OCI-LY7 (cell line): Measurements from ENCODE around the gene TMC2. TPM values are rescaled to one million over a fixed set of nuclear protein-coding genes. Genes with fewer than 3 reads are reported as not detected.

Experiments
- BruUV-seq: library from RNA; stranded (reverse); fragments of 400-500 nt; replicated peaks from 2 replicates; lab custom pipeline; 2021; lab: Mats Ljungman, UMichigan
- CTCF ChIA-PET: fragments of 300-600 bp; sonication (Branson Sonifier 250); formaldehyde crosslinking; loops from one replicate; lab custom pipeline; 2022; ENCODE audit warnings: antibody characterized with exemption; ENCODE audit not compliant: unreplicated experiment; lab: Charles Lee
- POLR2A ChIA-PET: fragments of 300-600 bp; sonication (Branson Sonifier 250); formaldehyde crosslinking; loops from one replicate; lab custom pipeline; 2022; ENCODE audit warnings: antibody characterized with exemption; lab: Charles Lee
- DNase-seq: peaks from one replicate; pipeline ENCODE4 v3.0.0-alpha.2; 2015; ENCODE audit warnings: low spot score
- H2AFZ ChIP-seq: fragments of 200-600 bp; sonication (generic), shearing (Covaris generic); 2 replicates; pipeline ENCODE4 v1.6.1; 2014; ENCODE audit warnings: mild to moderate bottlenecking, antibody characterized with exemption, low read length, moderate library complexity
- H3K27ac ChIP-seq: fragments of 200-600 bp; sonication (generic); 2 replicates; pipeline ENCODE4 v1.5.1; 2014; ENCODE audit warnings: mixed run types, low read depth, mild to moderate bottlenecking, moderate library complexity, low read length, inconsistent platforms; ENCODE audit not compliant: poor library complexity, severe bottlenecking
- H3K36me3 ChIP-seq: fragments of 200-600 bp; sonication (generic); 2 replicates; pipeline ENCODE4 v1.6.1; 2014; ENCODE audit warnings: mild to moderate bottlenecking, antibody characterized with exemption, low read length, moderate library complexity, mixed read lengths; ENCODE audit not compliant: insufficient read depth
- H3K4me1 ChIP-seq: fragments of 200-600 bp; sonication (generic); 2 replicates; pipeline ENCODE4 v1.5.1; 2014; ENCODE audit warnings: mild to moderate bottlenecking, low read length; ENCODE audit not compliant: insufficient read depth, poor library complexity, severe bottlenecking
- H3K4me2 ChIP-seq: fragments of 200-600 bp; sonication (generic); 2 replicates; pipeline ENCODE4 v1.6.1; 2014; ENCODE audit warnings: mild to moderate bottlenecking, low read length
- H3K4me3 ChIP-seq: fragments of 200-600 bp; sonication (generic); 2 replicates; pipeline ENCODE4 v1.5.1; 2014; ENCODE audit warnings: mild to moderate bottlenecking, low read depth, low read length; ENCODE audit not compliant: poor library complexity, severe bottlenecking
- H3K79me2 ChIP-seq: fragments of 200-600 bp; sonication (generic); 2 replicates; pipeline ENCODE4 v1.6.1; 2016; ENCODE audit warnings: low read depth, mild to moderate bottlenecking, low read length, moderate library complexity, mixed read lengths; ENCODE audit not compliant: insufficient read depth
- H3K9me2 ChIP-seq: fragments of 200-600 bp; sonication (generic); 2 replicates; pipeline ENCODE4 v1.6.1; 2016; ENCODE audit warnings: mild to moderate bottlenecking, low read length, mixed read lengths; ENCODE audit not compliant: insufficient read depth
- H3K9me3 ChIP-seq: fragments of 200-600 bp; sonication (generic); 2 replicates; pipeline ENCODE4 v1.6.1; 2014; ENCODE audit warnings: mild to moderate bottlenecking, mixed run types, low read length, mixed read lengths
- H4K20me1 ChIP-seq: fragments of 200-600 bp; sonication (generic); 2 replicates; pipeline ENCODE4 v1.6.1; 2014; ENCODE audit warnings: mild to moderate bottlenecking, antibody characterized with exemption, low read length, moderate library complexity, mixed read lengths; ENCODE audit not compliant: insufficient read depth
- EZH2phosphoT487 ChIP-seq: fragments of 200-600 bp; sonication (generic); IDR thresholded peaks from 2 replicates; pipeline ENCODE4 v1.6.1; 2018; ENCODE audit warnings: low read depth, borderline replicate concordance, mild to moderate bottlenecking, mixed run types, antibody characterized with exemption, low read length, moderate library complexity, mixed read lengths
- intact Hi-C: fragments of 100-400 bp; cut with micrococcal nuclease; formaldehyde crosslinking; loops from one replicate; pipeline ENCODE4 v1.10.0; 2022; ENCODE audit not compliant: unreplicated experiment
- total RNA-seq, 2 experiments: library from RNA; depleted of rRNA in 1 of 2; stranded (reverse); fragments of >200 nt in 1 of 2; shearing (Covaris generic) in 1 of 2; gene quantifications; 2 replicates each; pipeline ENCODE4 v1.2.3, GENCODE V29; 2014 to 2022
- TF ChIP-seq, protein P1 (sequence below): fragments of 200-600 bp; sonication (generic); conservative IDR thresholded peaks from 2 replicates; pipeline ENCODE4 v1.5.1; 2014; ENCODE audit warnings: mild to moderate bottlenecking, antibody characterized with exemption, low read length, moderate library complexity, mixed read lengths

TMC2 gene
- total RNA-seq, 2 experiments from 2014 or later, result not detected

DNA sequence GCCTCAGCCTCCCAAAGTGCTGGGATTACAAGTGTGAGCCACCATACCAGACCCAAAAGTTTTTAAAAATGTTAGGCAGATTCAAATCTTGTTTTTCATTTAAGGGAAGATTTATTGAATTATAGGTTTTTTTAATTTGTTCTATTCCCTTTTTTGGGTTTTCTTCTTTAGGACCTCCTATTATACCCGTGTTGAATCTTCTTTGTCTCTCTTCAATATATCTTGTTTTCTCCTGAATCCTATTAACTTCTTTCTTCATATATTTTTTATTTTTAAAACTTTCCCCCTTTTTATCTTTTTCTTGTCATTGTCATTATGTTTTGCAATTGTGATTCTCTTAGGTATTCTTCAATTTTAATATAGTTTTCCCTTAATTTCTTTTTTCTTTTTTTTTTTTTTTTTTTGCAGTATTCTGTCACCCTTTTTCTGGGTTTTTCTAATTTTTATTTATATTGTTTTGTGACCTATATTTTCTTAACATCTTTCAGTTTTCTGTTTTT lies 70.2 kb downstream of the TMC2 start:
- intact Hi-C loops, result no loop called here
- ChIA-PET CTCF (no interaction called here), POLR2A (no interaction called here)
- Histone ChIP-seq H3K4me2 (no peak overlapping the region), H3K4me1 (no peaks in the 10 kb centered on the region), H3K9me3 (0 out of 2 replicates have a peak, but pooled peaks cover 3% of the 10 kb centered on the region), H3K36me3 (no peaks in the 10 kb centered on the region), H3K9me2 (no peaks in the 10 kb centered on the region), H3K27ac (no peak overlapping the region), H2AFZ (no peak overlapping the region), H3K79me2 (no peaks in the 10 kb centered on the region), H4K20me1 (no peaks in the 10 kb centered on the region), H3K4me3 (no peak overlapping the region)
- BruUV-seq, result no TSS peak
- no peak for DNase-seq
- TF ChIP-seq, protein P1, sequence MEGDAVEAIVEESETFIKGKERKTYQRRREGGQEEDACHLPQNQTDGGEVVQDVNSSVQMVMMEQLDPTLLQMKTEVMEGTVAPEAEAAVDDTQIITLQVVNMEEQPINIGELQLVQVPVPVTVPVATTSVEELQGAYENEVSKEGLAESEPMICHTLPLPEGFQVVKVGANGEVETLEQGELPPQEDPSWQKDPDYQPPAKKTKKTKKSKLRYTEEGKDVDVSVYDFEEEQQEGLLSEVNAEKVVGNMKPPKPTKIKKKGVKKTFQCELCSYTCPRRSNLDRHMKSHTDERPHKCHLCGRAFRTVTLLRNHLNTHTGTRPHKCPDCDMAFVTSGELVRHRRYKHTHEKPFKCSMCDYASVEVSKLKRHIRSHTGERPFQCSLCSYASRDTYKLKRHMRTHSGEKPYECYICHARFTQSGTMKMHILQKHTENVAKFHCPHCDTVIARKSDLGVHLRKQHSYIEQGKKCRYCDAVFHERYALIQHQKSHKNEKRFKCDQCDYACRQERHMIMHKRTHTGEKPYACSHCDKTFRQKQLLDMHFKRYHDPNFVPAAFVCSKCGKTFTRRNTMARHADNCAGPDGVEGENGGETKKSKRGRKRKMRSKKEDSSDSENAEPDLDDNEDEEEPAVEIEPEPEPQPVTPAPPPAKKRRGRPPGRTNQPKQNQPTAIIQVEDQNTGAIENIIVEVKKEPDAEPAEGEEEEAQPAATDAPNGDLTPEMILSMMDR, result no peak
- no peak for TF ChIP-seq EZH2phosphoT487

DNA sequence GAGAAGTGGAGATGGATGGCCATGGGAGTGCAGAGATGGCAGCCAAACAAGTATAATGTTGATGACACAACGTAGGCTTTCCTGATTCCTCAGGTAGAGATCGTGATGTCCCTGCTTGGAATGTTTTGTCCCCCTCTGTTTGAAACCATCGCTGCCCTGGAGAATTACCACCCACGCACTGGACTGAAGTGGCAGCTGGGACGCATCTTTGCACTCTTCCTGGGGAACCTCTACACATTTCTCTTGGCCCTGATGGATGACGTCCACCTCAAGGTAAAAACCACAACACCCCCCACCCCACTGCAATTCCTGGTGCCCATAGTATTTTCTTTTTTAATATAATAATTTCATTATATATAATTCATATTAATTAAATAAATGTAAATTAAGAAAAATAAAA lies 74.0 kb downstream of the TMC2 start:
- H4K20me1 ChIP-seq, result no peaks in the 10 kb centered on the region
- POLR2A ChIA-PET, result no interaction called here

More for the DNA sequence above, 74.0 kb downstream of the TMC2 start:
- CTCF ChIA-PET, result no interaction called here
- H3K27ac ChIP-seq, result no peak overlapping the region
- no peaks in the 10 kb centered on the region for H3K79me2 ChIP-seq
- H3K36me3 ChIP-seq, result no peaks in the 10 kb centered on the region
- H3K9me3 ChIP-seq, result 0 out of 2 replicates have a peak, but pooled peaks cover 3% of the 10 kb centered on the region
- no peaks in the 10 kb centered on the region for H3K9me2 ChIP-seq
- no peak overlapping the region for H2AFZ ChIP-seq
- H3K4me1 ChIP-seq, result no peaks in the 10 kb centered on the region
- TF ChIP-seq EZH2phosphoT487, result no peak
- TF ChIP-seq, protein P1, result no peak
- no peak for DNase-seq
- H3K4me3 ChIP-seq, result no peak overlapping the region
- no TSS peak for BruUV-seq
- H3K4me2 ChIP-seq, result no peak overlapping the region
- intact Hi-C loops, result no loop called here
